H1 (cell line): ENCODE data around the gene EPHA10. TPM values are rescaled to one million over a fixed set of nuclear protein-coding genes. Genes with fewer than 3 reads are reported as not detected.

Experiments used
- CTCF ChIA-PET: fragments of 300-600 bp; sonication (Branson Sonifier 250); formaldehyde crosslinking; loops from one replicate; lab custom pipeline; 2021; ENCODE audit not compliant: partially characterized antibody; lab: Charles Lee
- POLR2A ChIA-PET: fragments of 300-600 bp; sonication (Branson Sonifier 250); formaldehyde crosslinking; loops from one replicate; lab custom pipeline; 2021; ENCODE audit warnings: inconsistent platforms; ENCODE audit not compliant: partially characterized antibody; lab: Charles Lee
- DNase-seq, 2 experiments: peaks; one replicate each; pipeline versions ENCODE4 v3.0.0 to v3.0.0-alpha.2; 2010 to 2022; ENCODE audit warnings: low spot score in 2 of 2, low read depth in 1 of 2, mixed read lengths in 1 of 2
- FAIRE-seq: peaks from 2 replicates; lab custom pipeline; 2011; peaks lifted over from hg19 to GRCh38; lab: Jason Lieb, UNC
- H2AFZ ChIP-seq: 2 replicates; pipeline ENCODE4 v1.8.1; 2012; ENCODE audit warnings: low read length, inconsistent platforms
- H2AK5ac ChIP-seq: 2 replicates; pipeline ENCODE4 v1.6.1; 2013; ENCODE audit warnings: low read depth, low read length
- H2BK120ac ChIP-seq: replicated peaks from 2 replicates; pipeline ENCODE3; 2013; ENCODE audit warnings: low read depth, low read length, inconsistent platforms
- H2BK12ac ChIP-seq: 2 replicates; pipeline ENCODE4 v1.6.1; 2013; ENCODE audit warnings: low read depth, low read length
- H2BK15ac ChIP-seq: 2 replicates; pipeline ENCODE4 v1.6.1; 2013; ENCODE audit warnings: low read length
- H2BK20ac ChIP-seq: 2 replicates; pipeline ENCODE4 v1.6.1; 2013; ENCODE audit warnings: low read length
- H2BK5ac ChIP-seq: 2 replicates; pipeline ENCODE4 v1.6.1; 2013; ENCODE audit warnings: low read depth, low read length
- H3K14ac ChIP-seq: 2 replicates; pipeline ENCODE4 v1.6.1; 2013; ENCODE audit warnings: inconsistent platforms; ENCODE audit not compliant: insufficient read length
- H3K18ac ChIP-seq: 2 replicates; pipeline ENCODE4 v1.6.1; 2013; ENCODE audit warnings: low read length; ENCODE audit errors: extremely low read depth
- H3K23ac ChIP-seq: 2 replicates; pipeline ENCODE4 v1.6.1; 2013; ENCODE audit warnings: inconsistent platforms; ENCODE audit not compliant: insufficient read length
- H3K23me2 ChIP-seq: 2 replicates; pipeline ENCODE4 v1.6.1; 2013; ENCODE audit warnings: low read depth, low read length
- H3K27ac ChIP-seq: 2 replicates; pipeline ENCODE4 v1.6.1; 2011; ENCODE audit warnings: low read depth, low read length, inconsistent platforms
- H3K27me3 ChIP-seq, 4 experiments: replicated peaks in 1 of 4; 1 replicate in 1 of 4; 2 replicates in 3 of 4; pipeline versions ENCODE4 v1.6.1 to v1.8.1; 2011 to 2013; ENCODE audit warnings: low read length in 3 of 4, mild to moderate bottlenecking in 3 of 4, inconsistent platforms in 2 of 4, mixed read lengths in 2 of 4, moderate library complexity in 1 of 4; ENCODE audit not compliant: control insufficient read depth in 3 of 4, insufficient read depth in 3 of 4; ENCODE audit errors: extremely low read depth in 1 of 4
- H3K36me3 ChIP-seq, 4 experiments: 2 replicates each; pipeline versions ENCODE4 v1.6.1 to v1.8.1; 2011 to 2013; ENCODE audit warnings: mild to moderate bottlenecking in 4 of 4, low read length in 3 of 4, moderate library complexity in 2 of 4, control low read depth in 1 of 4, inconsistent platforms in 1 of 4; ENCODE audit not compliant: insufficient read depth in 4 of 4, control insufficient read depth in 2 of 4
- H3K4ac ChIP-seq: replicated peaks from 2 replicates; pipeline ENCODE3; 2013; ENCODE audit warnings: low read length, low read depth, mixed read lengths, inconsistent platforms; ENCODE audit not compliant: insufficient read length
- H3K4me1 ChIP-seq, 4 experiments: replicated peaks in 1 of 4; 1 replicate in 1 of 4; 2 replicates in 3 of 4; pipeline versions ENCODE4 v1.6.1 to v1.8.1; 2011 to 2013; ENCODE audit warnings: low read length in 3 of 4, inconsistent platforms in 2 of 4, mixed read lengths in 1 of 4; ENCODE audit not compliant: insufficient read depth in 4 of 4, control insufficient read depth in 3 of 4
- H3K4me2 ChIP-seq, 2 experiments: 2 replicates each; pipeline versions ENCODE4 v1.6.1 to v1.8.1; 2011 to 2013; ENCODE audit warnings: low read depth in 2 of 2, low read length in 2 of 2, control low read depth in 1 of 2, inconsistent platforms in 1 of 2, mild to moderate bottlenecking in 1 of 2; ENCODE audit not compliant: insufficient read depth in 1 of 2
- H3K4me3 ChIP-seq, 4 experiments: fragments of 200-600, 300-600 bp in 1 of 4; sonication (generic), shearing (Covaris generic), sonication (Bioruptor Twin) in 1 of 4; 2 replicates each; pipeline versions ENCODE4 v1.5.1 to v1.8.1; 2011 to 2016; ENCODE audit warnings: low read length in 4 of 4, low read depth in 3 of 4, control low read depth in 2 of 4, inconsistent platforms in 2 of 4, mild to moderate bottlenecking in 2 of 4, mixed read lengths in 1 of 4, moderate library complexity in 1 of 4; ENCODE audit not compliant: insufficient read depth in 2 of 4; ENCODE audit errors: extremely low read depth in 1 of 4
- H3K56ac ChIP-seq: replicated peaks from 2 replicates; pipeline ENCODE3; 2013; ENCODE audit warnings: low read depth, mild to moderate bottlenecking, mixed read lengths, low read length, inconsistent platforms; ENCODE audit not compliant: insufficient read length
- H3K79me1 ChIP-seq: 2 replicates; pipeline ENCODE4 v1.6.1; 2013; ENCODE audit warnings: low read depth, low read length, control low read depth
- H3K79me2 ChIP-seq, 2 experiments: 2 replicates each; pipeline versions ENCODE4 v1.6.1 to v1.8.1; 2012 to 2013; ENCODE audit warnings: low read length in 2 of 2, mild to moderate bottlenecking in 2 of 2, inconsistent platforms in 1 of 2; ENCODE audit not compliant: insufficient read depth in 2 of 2, control insufficient read depth in 1 of 2
- H3K9ac ChIP-seq, 4 experiments: replicated peaks in 1 of 4; 1 replicate in 1 of 4; 2 replicates in 3 of 4; pipeline versions ENCODE4 v1.6.1 to v1.8.1; 2011 to 2013; ENCODE audit warnings: low read depth in 3 of 4, low read length in 3 of 4, control low read depth in 2 of 4, mild to moderate bottlenecking in 2 of 4, moderate library complexity in 2 of 4, inconsistent platforms in 1 of 4; ENCODE audit errors: extremely low read depth in 1 of 4
- H3K9me3 ChIP-seq, 2 experiments: 2 replicates each; pipeline versions ENCODE4 v1.6.1 to v1.8.1; 2012 to 2013; ENCODE audit warnings: mild to moderate bottlenecking in 2 of 2, moderate library complexity in 2 of 2, control low read depth in 1 of 2, inconsistent platforms in 1 of 2, low read depth in 1 of 2, low read length in 1 of 2, mixed read lengths in 1 of 2; ENCODE audit not compliant: insufficient read depth in 2 of 2
- H4K20me1 ChIP-seq, 2 experiments: replicated peaks in 1 of 2; 2 replicates each; pipeline versions ENCODE3 to v1.8.1; 2011 to 2013; ENCODE audit warnings: inconsistent platforms in 2 of 2, low read length in 2 of 2, mild to moderate bottlenecking in 1 of 2; ENCODE audit not compliant: insufficient read depth in 2 of 2, control insufficient read depth in 1 of 2
- H4K5ac ChIP-seq: 2 replicates; pipeline ENCODE4 v1.6.1; 2013; ENCODE audit warnings: low read length, low read depth, mixed read lengths, inconsistent platforms; ENCODE audit not compliant: insufficient read length
- H4K8ac ChIP-seq: 2 replicates; pipeline ENCODE4 v1.8.0; 2013; ENCODE audit warnings: mild to moderate bottlenecking, moderate library complexity, low read length, inconsistent platforms; ENCODE audit not compliant: insufficient read depth; ENCODE audit errors: extremely low read depth
- H4K91ac ChIP-seq: replicated peaks from 2 replicates; pipeline ENCODE3; 2013; ENCODE audit warnings: low read length, mixed read lengths, inconsistent platforms; ENCODE audit not compliant: insufficient read length
- CBX5 ChIP-seq: fragments of 300-800, 300-1000 bp; sonication (generic); IDR thresholded peaks from 2 replicates; pipeline ENCODE4 v1.7.1; 2016; ENCODE audit warnings: antibody characterized with exemption, low read length, low read depth
- CBX8 ChIP-seq: fragments of 300-800, 300-1000 bp; sonication (generic); IDR thresholded peaks from 2 replicates; pipeline ENCODE4 v1.7.1; 2016; ENCODE audit warnings: low read depth, low read length, borderline replicate concordance
- EGR1 ChIP-seq: IDR thresholded peaks from 2 replicates; pipeline ENCODE4 v1.6.1; 2011; ENCODE audit warnings: low read depth, low read length, borderline replicate concordance
- GABPA ChIP-seq: IDR thresholded peaks from 2 replicates; pipeline ENCODE4 v1.6.1; 2011; ENCODE audit warnings: mild to moderate bottlenecking, low read length, moderate library complexity, borderline replicate concordance; ENCODE audit not compliant: insufficient read depth
- KDM5A ChIP-seq: fragments of 200-600 bp; IDR thresholded peaks from 2 replicates; pipeline ENCODE4 v1.7.1; 2012; ENCODE audit warnings: mild to moderate bottlenecking, low read length, inconsistent platforms, mixed read lengths
- PHF8 ChIP-seq: fragments of 200-600 bp; sonication (generic); conservative IDR thresholded peaks from 2 replicates; pipeline ENCODE4 v1.7.1; 2012; ENCODE audit warnings: low read depth, mild to moderate bottlenecking, inconsistent platforms, low read length, moderate library complexity
- POU5F1 ChIP-seq: IDR thresholded peaks from 2 replicates; pipeline ENCODE4 v1.6.1; 2011; ENCODE audit warnings: low read depth, mild to moderate bottlenecking, low read length, moderate library complexity
- RAD21 ChIP-seq, 2 experiments: IDR thresholded peaks in 1 of 2; conservative IDR thresholded peaks in 1 of 2; 2 replicates each; pipeline ENCODE4 v1.6.1; 2011; ENCODE audit warnings: low read depth in 2 of 2, low read length in 2 of 2, improper control_type of control experiment in 1 of 2, inconsistent platforms in 1 of 2, mild to moderate bottlenecking in 1 of 2, moderate library complexity in 1 of 2
- SP2 ChIP-seq: IDR thresholded peaks from 2 replicates; pipeline ENCODE4 v1.6.1; 2012; ENCODE audit warnings: mild to moderate bottlenecking, low read length, inconsistent platforms
- TCF12 ChIP-seq: IDR thresholded peaks from 2 replicates; pipeline ENCODE4 v1.6.1; 2011; ENCODE audit warnings: low read depth, mild to moderate bottlenecking, low read length
- TEAD4 ChIP-seq: IDR thresholded peaks from 2 replicates; pipeline ENCODE4 v1.6.1; 2012; ENCODE audit warnings: low read depth, low read length, inconsistent platforms, mixed read lengths
- YY1 ChIP-seq: IDR thresholded peaks from 2 replicates; pipeline ENCODE4 v1.6.1; 2011; ENCODE audit warnings: low read depth, mild to moderate bottlenecking, low read length
- WGBS, 2 experiments: shearing (Covaris generic) in 1 of 2; methylation state at CpG; one replicate each; pipeline versions ENCODE4 v1.1.6 to v1.1.7; 2013 to 2015; ENCODE audit warnings: low lambda C conversion rate in 2 of 2, mixed read lengths in 2 of 2, inconsistent platforms in 1 of 2, low coverage in 1 of 2, missing lambda C conversion rate in 1 of 2; ENCODE audit not compliant: insufficient replicate concordance in 2 of 2, insufficient coverage in 1 of 2, insufficient read length in 1 of 2; ENCODE audit errors: extremely low coverage in 1 of 2, missing lambda C conversion rate in 1 of 2; 5-methylcytosine and 5-hydroxymethylcytosine counted together
- polyA plus RNA-seq, 7 experiments: library from polyadenylated mRNA; depleted of rRNA in 3 of 7; stranded (reverse) in 5 of 7; unstranded in 2 of 7; fragments of >200 nt in 5 of 7; fragments of 200-250 nt in 2 of 7; gene quantifications; 1 replicate in 5 of 7; 2 replicates in 1 of 7; 4 replicates in 1 of 7; pipeline versions ENCODE4 v1.2.1 to v1.2.3, GENCODE V29; 2011 to 2013; ENCODE audit warnings: missing spikeins in 2 of 7, mixed read lengths in 2 of 7
- total RNA-seq: library from RNA; stranded (reverse); fragmentation: NEBNext Ultra II Directional; extraction: Animal tissue kit (Norgen Biotek cat#: 25700); gene quantifications from 2 replicates; pipeline ENCODE4 v1.2.1, GENCODE V29; 2021
- TF ChIP-seq, protein P1 (sequence below): IDR thresholded peaks from 2 replicates; pipeline ENCODE4 v1.6.1; 2012; ENCODE audit warnings: low read length, inconsistent platforms

Gene EPHA10
- total and polyA plus RNA-seq, 2 of the 8 experiments (the other 6 are each of a cell fraction or from before 2014, with no cell fraction given): 0.54 to 1.0 TPM

DNA sequence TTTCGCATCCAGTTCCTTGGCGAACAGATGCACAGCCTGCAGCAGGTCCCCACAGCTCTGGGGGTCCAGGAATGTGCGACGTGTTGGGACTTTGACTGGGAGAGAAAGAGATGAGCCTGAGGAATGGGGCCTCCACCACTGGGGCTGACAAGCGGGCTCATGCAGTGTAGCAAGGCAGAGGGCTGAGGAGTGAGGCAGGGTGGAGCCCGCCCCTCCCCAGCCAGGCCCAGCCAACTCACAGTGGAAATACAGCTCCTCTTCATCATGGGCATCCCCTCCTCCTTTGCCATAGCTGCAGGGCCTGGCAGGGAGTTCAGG is 41.9 kb downstream of the EPHA10 start:
- Histone ChIP-seq H3K4me1 (peaks cover 0 to 7% (median 4%) of the 10 kb centered on the region in 4 experiments; a peak in 3 of 7 replicates), H2AK5ac (no peak overlapping the region), H2BK5ac (no peak overlapping the region; the same call in 1 of the 2 replicates), H2AFZ (no peak overlapping the region), H3K27me3 (no peaks in the 10 kb centered on the region), H4K5ac (no peak overlapping the region), H3K9me3 (no peaks in the 10 kb centered on the region), H3K23me2 (no peaks in the 10 kb centered on the region), H3K36me3 (no peaks in the 10 kb centered on the region), H3K14ac (no peak overlapping the region), H3K18ac (no peak overlapping the region), H3K27ac (no peak overlapping the region), H3K9ac (no peak overlapping the region), H2BK15ac (no peak overlapping the region), H4K91ac (no peak overlapping the region), H3K4ac (no peak overlapping the region), H3K23ac (no peak overlapping the region), H4K20me1 (no peaks in the 10 kb centered on the region), H2BK20ac (no peak overlapping the region), H3K4me2 (no peak overlapping the region), H2BK120ac (no peak overlapping the region), H3K79me2 (no peaks in the 10 kb centered on the region), H3K79me1 (no peaks in the 10 kb centered on the region), H2BK12ac (no peak overlapping the region), H3K56ac (no peak overlapping the region), H4K8ac (peak overlapping the region; percentile 63; the same call in 1 of the 2 replicates), H3K4me3 (no peak overlapping the region)
- DNase-seq (no peak), FAIRE-seq (no peak)
- WGBS, 2 experiments: 88% methylated on average over 6 of the region's 6 CpGs; no CpG with 5 or more reads in 1 of the 2 experiments
- CTCF ChIA-PET: interaction anchor here (1.2 to 2.4 kb wide), 2 partner anchors 20 to 42 kb away, joined by 3 to 11 read pairs; partner anchors contain the start of gene EPHA10
- POLR2A ChIA-PET: no interaction called here
- TF ChIP-seq SP2: no peak
- no peak for TF ChIP-seq RAD21 (IDR thresholded peaks at IDR 0.05 in 1 of 2, conservative IDR thresholded peaks at IDR 0.05 in 1 of 2; ENCODE audit: low read depth in 2 of 2, low read length in 2 of 2)
- no peak for TF ChIP-seq KDM5A
- TF ChIP-seq POU5F1: no peak
- TF ChIP-seq CBX5: no peak
- TF ChIP-seq GABPA: no peak
- no peak for TF ChIP-seq PHF8
- TF ChIP-seq, protein P1, sequence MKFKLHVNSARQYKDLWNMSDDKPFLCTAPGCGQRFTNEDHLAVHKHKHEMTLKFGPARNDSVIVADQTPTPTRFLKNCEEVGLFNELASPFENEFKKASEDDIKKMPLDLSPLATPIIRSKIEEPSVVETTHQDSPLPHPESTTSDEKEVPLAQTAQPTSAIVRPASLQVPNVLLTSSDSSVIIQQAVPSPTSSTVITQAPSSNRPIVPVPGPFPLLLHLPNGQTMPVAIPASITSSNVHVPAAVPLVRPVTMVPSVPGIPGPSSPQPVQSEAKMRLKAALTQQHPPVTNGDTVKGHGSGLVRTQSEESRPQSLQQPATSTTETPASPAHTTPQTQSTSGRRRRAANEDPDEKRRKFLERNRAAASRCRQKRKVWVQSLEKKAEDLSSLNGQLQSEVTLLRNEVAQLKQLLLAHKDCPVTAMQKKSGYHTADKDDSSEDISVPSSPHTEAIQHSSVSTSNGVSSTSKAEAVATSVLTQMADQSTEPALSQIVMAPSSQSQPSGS: no peak
- no peak for TF ChIP-seq YY1
- no peak for TF ChIP-seq CBX8
- no peak for TF ChIP-seq EGR1
- TF ChIP-seq TCF12: no peak
- TF ChIP-seq TEAD4: no peak
